Adipose tissue (tissue), 3 donors: ENCODE measurements around the gene CAST. TPM values are rescaled to one million over a fixed set of nuclear protein-coding genes. Genes with fewer than 3 reads are reported as not detected.
"Not testable (repeated sequence)": the region's sequence is repeated elsewhere in the genome, so short reads cannot be mapped to it uniquely, and the experiment has no call there.

Experiments
- H3K27ac ChIP-seq: one replicate; pipeline ENCODE4 v1.5.1; 2013; ENCODE audit warnings: low read depth, low read length
- WGBS, 3 donors: extraction: QIAGEN DNeasy Blood & Tissue Kit; methylation state at CpG; one replicate each; pipeline ENCODE4 v1.1.7; 2013; 5-methylcytosine and 5-hydroxymethylcytosine counted together
- polyA plus RNA-seq, 3 donors: library from polyadenylated mRNA; stranded (reverse); fragments of 200-250 nt; gene quantifications; one replicate each; pipeline ENCODE4 v1.2.3, GENCODE V29; 2013
- donor health status: healthy with polysubstance abuse.
- donor health status: Bipolar disorder and iron deficiency.
- donor health status: healthy.

CAST gene
- polyA plus RNA-seq, 3 donors, result 45.3 to 178 (median 121) TPM

DNA sequence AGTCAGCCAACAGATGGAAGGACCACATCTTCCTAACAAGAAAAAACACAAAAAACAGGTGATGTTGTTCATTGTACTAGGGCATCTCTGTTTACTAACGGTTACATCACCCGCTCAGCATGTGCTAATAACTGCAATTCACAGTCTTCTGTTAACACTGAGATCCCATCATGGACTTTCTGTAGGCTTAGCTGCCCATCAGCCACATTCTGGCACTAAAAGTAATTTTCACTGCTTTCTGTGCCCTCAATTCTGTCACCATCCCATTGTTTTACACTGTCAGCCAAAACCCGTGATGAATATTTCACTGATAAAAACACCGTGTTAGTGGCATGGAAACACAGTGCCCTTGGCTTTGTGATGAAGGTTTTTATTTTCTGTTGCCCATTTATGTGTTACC lies 64.6 kb downstream of the CAST start:
- WGBS, 3 donors, result 76 to 91% (median 78%) methylated on average over 4 of the region's 4 CpGs
- H3K27ac ChIP-seq, result no peak overlapping the region

DNA sequence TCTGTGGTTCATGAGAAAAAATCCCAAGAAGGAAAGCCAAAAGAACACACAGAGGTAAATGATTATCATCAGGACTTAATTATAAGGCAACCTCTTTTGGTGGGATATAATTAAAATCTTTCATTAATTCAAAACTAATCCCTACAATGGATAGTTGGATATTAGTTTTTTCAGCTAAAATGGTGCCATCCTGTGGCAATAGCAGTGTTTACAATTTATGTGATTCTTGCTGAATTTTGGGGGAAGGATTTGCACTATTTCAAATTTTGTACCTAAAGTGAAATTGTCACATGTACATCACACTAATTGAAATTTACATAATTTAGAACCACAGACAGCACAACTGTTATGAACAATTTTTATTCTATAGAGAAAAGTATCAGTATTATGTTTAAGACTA lies 67.0 kb downstream of the CAST start:
- no peak overlapping the region for H3K27ac ChIP-seq

DNA sequence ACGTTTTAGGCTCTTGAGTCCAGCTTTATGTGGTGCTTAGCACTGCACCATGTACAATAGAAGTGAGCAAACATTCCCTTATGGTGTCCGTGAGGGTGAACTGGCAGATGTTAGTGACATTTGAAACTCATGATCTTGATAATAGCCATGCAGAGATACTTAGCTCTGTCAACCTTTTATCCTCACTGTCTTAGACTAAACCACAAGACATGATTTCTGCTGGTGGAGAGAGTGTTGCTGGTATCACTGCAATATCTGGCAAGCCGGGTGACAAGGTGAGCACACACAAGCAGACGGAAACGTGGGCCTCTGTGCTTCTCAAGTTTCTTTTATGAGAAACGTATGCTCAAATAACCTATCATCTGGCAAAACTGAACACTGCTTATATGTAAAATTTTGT lies 68.4 kb downstream of the CAST start:
- 64 to 87% (median 82%) methylated on average over 6 of the region's 6 CpGs for WGBS, 3 donors
- H3K27ac ChIP-seq, result no peak overlapping the region

DNA sequence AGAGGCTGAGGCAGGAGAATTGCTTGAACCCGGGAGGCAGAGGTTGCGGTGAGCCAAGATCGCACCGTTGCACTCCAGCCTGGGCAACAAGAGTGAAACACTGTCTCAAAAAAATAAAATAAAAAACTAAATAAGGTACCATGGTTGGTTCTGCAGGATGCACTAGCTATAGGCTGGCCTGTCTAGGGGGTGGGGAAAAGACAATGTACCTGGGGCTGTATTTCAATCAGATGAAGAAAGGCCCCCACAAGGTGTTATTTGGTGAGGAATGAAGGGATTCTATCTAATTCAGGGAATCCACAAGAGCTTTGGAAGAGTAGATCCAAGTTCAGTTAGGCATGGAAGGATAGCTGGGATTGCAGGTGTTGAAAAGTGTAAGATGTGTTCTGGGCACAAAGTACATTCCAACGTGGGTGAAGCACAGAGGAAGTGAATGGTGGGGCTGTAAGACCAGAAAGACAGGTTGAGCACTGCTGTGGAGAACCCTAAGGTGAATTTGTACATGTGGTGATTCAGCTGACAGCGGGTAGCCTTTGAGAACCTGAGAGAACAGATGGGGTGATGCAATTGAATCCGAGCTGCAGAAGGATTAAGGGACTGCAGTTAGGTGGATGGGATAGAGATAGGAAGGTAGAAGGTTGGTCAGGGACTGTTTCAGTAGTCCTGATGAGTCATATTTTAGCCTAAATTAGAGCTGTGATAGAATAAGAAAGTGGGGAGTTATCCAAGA lies 71.8 kb downstream of the CAST start:
- no peak overlapping the region for H3K27ac ChIP-seq
- 81 to 87% (median 86%) methylated on average over 7 of the region's 7 CpGs for WGBS, 3 donors

DNA sequence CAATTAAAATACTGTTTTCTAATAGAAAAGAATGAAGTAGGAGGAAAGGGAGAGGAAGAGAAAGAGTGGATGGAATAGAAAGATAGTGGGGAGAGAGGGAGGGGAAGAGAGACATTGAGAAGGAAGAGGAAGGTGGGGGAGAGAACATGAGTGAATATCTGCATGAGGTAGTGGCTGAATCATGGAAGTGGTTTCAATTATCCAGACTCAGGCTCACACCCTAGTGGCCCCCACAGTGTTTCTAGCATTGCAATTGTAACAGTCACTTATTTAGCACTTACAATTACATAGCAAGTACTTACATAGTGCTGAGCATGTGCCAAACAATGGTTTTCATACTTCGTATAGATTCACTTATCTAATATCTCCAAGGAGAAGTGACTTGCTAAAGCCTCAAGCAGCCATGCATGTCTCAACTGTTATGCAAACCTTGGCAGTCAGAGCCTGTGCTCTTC lies 72.7 kb downstream of the CAST start:
- 33 to 59% (median 41%) methylated on average over 1 of the region's 1 CpG for WGBS, 3 donors

DNA sequence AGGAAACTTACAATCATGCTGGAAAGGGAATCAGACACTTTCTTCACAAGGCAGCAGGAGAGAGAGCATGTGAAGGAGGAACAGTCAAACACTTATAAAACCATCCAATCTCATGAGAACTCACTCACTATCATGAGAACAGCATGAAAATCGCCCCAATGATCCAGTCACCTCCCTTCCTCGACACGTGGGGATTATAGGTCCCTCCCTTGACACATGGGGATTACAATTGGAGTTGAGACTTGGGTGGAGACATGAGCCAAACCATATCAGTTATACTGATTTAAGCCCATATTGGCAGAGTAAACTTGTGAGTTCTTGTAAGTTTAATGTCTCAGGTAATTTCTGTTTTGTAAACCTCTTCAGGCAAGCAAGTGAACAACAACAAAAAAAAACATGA lies 74.8 kb downstream of the CAST start:
- no peak overlapping the region for H3K27ac ChIP-seq
- WGBS, 3 donors, result 73 to 86% (median 79%) methylated on average over 3 of the region's 3 CpGs

More for the DNA sequence above, 72.7 kb downstream of the CAST start:
- H3K27ac ChIP-seq, result no peak overlapping the region

DNA sequence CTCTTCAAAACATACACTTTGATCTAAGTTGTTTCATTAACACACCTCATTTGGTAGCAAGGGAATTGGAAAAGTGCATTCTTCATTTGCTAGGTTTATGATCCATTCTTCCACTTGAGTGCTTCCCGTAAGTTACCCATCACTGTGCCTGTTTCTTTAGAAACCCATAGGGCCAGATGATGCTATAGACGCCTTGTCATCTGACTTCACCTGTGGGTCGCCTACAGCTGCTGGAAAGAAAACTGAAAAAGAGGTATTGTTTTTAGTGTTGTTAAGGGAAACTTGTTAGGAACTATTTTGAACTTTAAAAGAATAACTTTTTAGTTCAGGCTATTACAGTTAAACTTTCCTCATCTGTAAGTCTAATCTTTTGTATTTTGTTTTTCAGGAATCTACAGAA lies 78.9 kb downstream of the CAST start:
- 95 to 96% (median 95%) methylated on average over 3 of the region's 3 CpGs for WGBS, 3 donors
- H3K27ac ChIP-seq, result no peak overlapping the region

DNA sequence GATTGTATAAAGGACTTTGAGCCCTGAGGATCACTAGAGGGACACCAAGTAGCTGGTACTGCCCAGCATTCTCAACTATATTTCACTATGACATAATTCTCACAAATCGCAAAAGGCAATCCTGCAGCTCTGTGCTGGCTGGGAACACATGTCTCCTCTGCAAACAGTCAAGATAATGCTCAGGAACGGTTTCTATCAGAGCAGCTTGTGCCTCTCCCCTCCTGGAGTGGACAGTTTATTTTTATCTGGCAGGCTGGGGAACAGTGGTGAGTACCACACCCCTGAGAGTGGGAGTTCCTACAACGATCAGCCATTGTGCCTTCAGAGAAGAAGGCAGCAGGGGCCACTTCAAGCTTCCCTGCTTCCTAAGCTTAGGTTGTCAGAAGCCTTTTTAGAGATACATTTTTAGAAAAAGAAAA lies 79.7 kb downstream of the CAST start:
- H3K27ac ChIP-seq, result no peak overlapping the region
- WGBS, 3 donors, result 43 to 60% (median 57%) methylated on average over 3 of the region's 3 CpGs

DNA sequence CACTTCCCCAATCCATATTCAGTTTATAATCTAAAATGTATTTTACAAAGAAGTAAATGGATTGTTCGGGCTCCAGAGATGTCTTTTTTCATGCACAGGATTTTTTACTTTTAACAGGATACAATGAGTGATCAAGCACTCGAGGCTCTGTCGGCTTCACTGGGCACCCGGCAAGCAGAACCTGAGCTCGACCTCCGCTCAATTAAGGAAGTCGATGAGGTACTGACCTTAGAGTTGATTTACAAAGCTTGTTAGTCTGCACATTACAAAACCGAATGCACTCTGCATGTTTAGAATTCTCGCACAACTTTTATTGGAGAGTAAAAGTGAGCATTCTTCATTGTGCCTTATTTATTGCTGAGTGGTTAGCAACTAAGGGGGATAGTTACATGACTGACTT lies 80.4 kb downstream of the CAST start:
- H3K27ac ChIP-seq, result no peak overlapping the region
- 53 to 62% (median 55%) methylated on average over 9 of the region's 9 CpGs for WGBS, 3 donors

DNA sequence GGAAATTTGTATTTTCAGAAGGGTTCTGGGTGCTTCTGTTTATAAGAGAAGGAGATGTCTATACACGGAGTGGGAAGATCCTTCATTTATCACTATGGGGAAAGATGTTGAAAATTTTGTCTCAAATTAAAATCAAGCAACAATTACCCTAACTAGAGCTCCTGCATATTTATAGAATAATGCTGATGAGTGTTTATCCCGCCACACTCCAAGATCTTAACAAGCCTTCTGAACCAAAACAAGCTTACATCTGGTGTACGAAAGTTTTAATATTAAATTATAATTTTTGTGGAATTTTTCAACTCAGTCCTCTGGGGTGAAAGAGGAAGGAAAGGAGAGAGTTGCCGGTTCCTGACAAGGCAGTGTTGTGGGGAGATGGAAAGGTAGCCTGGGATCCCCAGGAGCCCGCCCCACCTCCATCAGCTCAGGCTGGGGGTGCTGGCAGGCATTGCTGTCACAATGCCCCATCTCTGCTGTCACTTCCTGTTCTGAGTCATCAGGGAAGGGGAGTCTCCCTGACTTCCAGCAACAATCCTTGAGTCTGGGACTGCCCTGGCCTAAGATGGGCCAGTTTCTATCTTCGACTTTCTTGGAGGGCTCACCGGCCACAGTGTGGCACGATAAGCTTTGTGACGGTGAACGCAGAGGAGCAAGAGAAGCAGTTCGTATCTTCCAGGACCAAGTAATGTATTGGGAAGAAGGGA lies 81.0 kb downstream of the CAST start:
- 68 to 73% (median 70%) methylated on average over 11 of the region's 11 CpGs for WGBS, 3 donors
- no peak overlapping the region for H3K27ac ChIP-seq

DNA sequence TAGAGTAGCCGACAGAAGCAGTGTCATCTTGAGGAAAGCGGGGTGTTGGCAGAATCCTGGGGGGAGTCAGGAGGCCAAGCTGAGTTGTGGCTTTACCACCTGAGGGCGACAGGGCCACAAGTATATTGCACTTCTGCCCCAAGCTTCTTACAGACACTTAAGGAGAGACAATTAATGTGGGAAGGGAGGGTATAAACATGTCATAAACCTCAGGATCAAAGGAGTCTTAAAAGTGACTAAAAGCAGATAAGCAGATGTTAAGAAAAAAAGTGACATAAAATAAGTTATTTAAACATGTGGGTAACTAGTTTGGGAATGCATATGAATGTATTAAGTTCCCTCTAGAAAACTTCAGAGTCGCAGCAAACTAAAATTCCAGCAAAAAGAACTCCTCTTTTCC lies 81.6 kb downstream of the CAST start:
- 71 to 90% (median 75%) methylated on average over 4 of the region's 4 CpGs for WGBS, 3 donors

DNA sequence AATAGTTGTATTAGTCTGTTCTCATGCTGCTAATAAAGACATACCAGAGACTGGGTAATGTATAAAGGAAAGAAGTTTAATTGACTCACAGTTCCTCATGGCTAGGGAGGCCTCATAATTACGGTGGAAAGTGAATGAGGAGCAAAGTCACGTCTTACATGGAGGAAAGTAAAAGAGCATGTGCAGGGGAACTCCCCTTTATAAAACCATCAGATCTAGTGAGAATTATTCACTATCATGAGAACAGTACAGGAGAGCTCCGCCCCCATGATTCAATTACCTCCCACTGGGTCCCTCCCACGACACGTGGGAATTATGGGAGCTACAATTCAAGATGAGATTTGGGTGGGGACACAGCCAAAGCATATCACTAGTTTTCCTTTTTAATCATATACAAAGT lies 82.0 kb downstream of the CAST start:
- H3K27ac ChIP-seq, result not testable (repeated sequence)
- 85 to 98% (median 93%) methylated on average over 5 of the region's 5 CpGs for WGBS, 3 donors

More for the DNA sequence above, 81.6 kb downstream of the CAST start:
- H3K27ac ChIP-seq, result no peak overlapping the region

DNA sequence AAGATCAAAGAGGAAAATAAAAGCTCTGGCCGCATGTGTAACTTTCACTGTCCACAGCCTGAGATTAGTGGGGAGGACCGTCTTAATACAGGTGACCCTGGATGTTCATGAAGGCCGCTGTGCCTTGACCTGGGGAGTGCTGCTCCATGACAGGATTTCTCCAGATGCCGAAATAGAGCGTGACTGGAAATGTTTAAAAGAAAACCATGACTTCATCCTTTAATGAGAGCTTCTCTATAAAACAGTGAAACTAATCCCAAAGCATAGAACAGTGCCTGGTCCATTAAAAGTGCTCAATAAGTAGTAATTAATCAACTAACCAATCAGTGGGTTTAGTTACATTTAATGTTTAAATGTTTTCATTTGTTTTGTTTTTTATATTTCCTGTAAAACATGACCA lies 82.8 kb downstream of the CAST start:
- WGBS, 3 donors, result 88 to 98% (median 91%) methylated on average over 5 of the region's 5 CpGs

DNA sequence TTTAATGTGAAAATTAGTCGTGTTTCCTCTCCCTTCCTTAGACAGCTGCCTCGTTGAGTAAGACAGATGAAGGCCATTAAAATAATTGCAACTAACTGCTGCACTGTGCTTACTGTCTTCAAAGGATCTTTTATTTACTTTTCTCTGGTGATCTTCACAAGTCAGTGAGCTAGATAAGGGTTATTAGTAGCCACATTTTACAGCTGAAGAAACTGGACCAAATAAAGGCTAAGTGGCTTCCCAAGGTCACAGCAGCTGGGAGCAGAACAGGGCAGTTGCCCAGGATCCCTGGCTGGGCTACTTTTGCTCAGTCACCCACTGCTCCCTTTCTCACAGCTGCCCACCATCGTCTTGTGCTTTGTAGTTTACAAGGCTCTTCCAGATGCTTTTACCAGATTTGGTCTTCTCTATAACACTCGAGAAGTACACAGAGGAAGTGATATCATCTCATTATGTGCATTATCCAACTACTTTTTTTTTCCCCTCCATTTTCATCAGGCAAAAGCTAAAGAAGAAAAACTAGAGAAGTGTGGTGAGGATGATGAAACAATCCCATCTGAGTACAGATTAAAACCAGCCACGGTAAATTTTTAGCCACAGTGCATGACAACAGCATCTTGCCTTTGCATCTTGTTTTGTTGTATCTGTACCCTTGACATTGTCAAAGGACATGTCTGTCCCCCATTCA lies 83.8 kb downstream of the CAST start:
- WGBS, 3 donors, result 48 to 55% (median 50%) methylated on average over 5 of the region's 5 CpGs
- H3K27ac ChIP-seq, result no peak overlapping the region

More for the DNA sequence above, 82.8 kb downstream of the CAST start:
- H3K27ac ChIP-seq, result no peak overlapping the region

DNA sequence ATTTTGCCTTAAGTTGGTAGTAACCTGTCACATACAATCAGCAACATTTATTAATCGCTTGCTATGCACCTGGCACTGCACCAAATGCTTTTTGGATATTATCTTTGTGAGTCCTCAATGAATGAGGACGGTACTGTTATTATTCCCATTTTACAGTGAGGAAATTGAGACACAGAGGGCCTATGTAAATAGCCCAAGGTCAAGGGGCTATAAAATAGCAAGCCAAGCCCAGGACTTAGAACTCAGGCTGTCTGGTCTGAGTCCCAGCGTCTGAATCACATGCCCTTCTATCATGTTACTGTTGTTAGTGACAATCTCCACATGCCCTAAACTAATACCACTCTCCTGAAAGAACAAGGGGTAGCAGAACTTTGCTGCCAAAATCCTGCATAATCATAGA lies 85.5 kb downstream of the CAST start:
- H3K27ac ChIP-seq, result no peak overlapping the region
- WGBS, 3 donors, result 75 to 87% (median 82%) methylated on average over 3 of the region's 3 CpGs

DNA sequence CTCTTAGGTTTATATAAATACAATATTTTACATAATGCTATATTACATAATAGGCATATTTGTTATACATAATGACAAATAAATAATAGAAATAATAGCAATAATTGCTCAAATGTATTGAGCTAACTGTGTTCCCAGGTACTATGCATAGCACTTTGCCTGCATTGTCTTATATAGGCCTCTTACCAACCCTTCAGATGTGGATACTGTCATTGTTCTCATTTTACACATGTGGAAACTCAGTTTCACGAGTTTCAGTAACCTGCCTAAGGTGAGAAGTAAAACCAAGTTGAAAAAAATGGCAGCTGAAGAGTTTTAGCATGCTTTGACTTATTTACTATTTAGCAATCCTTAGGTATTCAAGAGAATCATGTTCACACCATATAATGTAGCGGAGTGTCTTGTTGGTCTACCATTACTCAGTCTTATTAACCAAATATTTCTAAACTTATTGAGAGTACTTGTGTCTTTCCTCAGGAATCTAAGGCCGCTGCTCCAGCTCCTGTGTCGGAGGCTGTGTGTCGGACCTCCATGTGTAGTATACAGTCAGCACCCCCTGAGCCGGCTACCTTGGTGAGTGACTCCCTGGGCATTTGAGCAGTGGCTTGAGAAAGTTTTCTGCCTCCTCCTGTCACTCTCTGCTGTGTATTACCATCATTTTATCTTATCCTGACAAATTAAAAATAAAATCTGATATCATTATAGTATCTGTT lies 88.1 kb downstream of the CAST start:
- WGBS, 3 donors, result 91 to 96% (median 95%) methylated on average over 6 of the region's 6 CpGs
- no peak overlapping the region for H3K27ac ChIP-seq

DNA sequence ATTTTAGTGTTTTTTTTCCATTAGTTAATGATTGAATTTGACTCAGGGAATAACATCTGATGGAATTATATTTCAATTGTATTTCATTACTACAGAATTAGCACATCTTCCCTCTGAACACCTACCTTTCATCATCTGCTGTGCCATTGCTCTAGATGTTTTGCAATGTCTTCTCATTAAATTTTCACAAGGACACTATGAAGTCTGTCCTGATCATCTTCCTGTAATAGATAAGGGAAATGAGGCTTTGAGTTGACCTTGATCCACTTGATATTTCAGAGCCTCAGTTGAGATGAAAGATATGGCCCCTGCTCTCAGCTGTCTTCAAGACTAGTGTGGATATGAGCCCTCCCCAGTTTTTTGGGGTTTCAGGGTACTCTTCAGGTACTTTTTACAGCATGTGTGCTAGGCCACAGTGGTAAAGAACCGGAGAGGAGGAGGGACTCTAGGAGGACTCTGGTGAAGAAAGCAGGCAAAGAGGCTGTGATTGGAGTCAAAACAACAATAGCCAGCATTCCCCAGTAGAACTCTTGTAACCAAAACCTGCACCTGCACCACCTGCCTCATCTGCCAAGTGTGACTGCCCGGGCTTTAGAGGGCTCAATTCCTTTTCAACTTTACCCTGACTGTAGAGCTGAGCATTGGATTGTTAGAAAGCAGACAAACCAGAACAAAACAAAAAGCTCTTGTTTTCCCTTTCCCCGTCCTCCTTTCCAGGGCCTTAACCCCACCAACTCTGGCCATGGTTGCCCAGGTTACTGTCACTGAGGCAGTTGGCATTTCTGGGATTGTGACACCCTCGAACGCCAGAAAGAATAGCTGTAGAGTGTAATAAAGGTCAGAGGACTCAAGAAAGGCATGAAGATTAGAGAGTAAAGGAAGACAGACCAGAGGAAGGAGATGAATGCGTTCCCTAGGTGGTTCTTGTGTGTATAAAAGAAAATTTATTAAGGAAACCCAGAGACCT lies 89.3 kb downstream of the CAST start:
- H3K27ac ChIP-seq, result no peak overlapping the region
- 60 to 67% (median 65%) methylated on average over 6 of the region's 6 CpGs for WGBS, 3 donors
